ENCODE measurements around the gene OTP.
"Not testable (repeated sequence)": the region's sequence is repeated elsewhere in the genome, so short reads cannot be mapped to it uniquely, and the experiment has no call there.

OTP gene

DNA sequence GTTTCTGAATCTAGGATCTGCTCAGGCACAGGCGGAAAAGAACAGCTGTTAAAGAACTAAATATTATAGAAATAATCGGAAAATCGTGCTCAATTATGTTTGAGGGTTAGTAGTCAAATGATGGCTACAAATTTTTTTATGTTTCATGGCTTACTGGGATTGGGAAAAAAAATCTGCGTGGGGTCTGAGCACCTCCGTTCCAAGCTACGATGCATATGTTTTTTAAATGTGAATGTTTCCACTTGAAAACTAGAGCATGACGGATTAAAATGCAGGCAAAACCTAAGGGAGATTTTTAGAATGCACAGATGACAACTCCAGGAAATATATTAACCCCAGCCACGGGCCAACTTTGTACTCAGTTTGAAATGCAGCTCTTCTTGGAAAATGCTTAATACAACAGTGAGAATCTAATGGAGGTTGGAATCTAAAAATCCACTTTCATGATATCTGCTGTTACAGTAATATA lies 5.3 kb downstream of the OTP start:
- no peak overlapping the region for H3K4me3 Mint-ChIP-seq
- peaks cover 29% of the 10 kb centered on the region for H3K4me1 Mint-ChIP-seq

DNA sequence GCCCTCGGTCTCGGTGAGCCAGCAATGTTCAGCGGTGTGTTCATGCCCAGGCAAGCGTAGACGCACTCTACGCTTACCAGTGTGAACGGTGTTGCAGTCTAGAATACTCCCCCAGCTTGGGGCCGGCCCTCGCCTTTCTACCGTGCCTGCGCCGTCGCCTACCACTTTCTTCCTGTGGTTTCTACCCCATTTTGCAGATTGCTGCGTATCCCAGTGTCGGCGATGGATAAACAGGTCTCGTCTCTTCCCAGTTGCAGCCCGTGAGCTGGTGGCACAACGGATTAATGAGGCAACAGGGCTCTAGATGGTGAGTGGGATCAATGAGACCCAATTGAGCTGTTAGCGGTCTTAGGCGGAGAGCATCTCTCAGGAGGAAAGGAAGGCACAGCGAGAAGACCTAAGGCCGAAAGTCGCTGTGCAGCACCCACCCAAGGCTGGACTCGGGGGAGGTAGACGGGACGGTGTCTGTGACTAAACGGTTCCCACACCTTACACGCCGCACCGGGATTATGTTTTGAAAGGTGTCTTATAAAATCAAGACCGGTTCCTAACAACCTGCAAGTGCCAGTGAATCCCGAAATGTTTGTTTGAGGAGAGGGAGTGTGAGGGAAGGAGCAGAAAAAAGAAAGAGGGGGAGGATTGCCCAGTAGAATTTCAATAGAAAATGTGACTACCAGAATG lies 5.8 kb downstream of the OTP start:
- H3K27ac Mint-ChIP-seq = no peak overlapping the region
- peaks cover 15% of the 10 kb centered on the region for H3K9me3 Mint-ChIP-seq
- peaks cover 26% of the 10 kb centered on the region for H3K4me1 Mint-ChIP-seq
- peaks cover 9% of the 10 kb centered on the region for H3K36me3 Mint-ChIP-seq (ENCODE audit: low read depth)
- H3K4me3 Mint-ChIP-seq = no peak overlapping the region
- peaks cover 81% of the 10 kb centered on the region for H3K27me3 Mint-ChIP-seq
- DNase-seq (no peak), ATAC-seq (no peak)

More for the DNA sequence above, 5.3 kb downstream of the OTP start:
- Mint-ChIP-seq H3K36me3 (ENCODE audit: low read depth) (peaks cover 10% of the 10 kb centered on the region), H3K27me3 (peaks cover 85% of the 10 kb centered on the region), H3K27ac (no peak overlapping the region), H3K9me3 (peaks cover 15% of the 10 kb centered on the region)
- ATAC-seq (no peak), DNase-seq (no peak)

DNA sequence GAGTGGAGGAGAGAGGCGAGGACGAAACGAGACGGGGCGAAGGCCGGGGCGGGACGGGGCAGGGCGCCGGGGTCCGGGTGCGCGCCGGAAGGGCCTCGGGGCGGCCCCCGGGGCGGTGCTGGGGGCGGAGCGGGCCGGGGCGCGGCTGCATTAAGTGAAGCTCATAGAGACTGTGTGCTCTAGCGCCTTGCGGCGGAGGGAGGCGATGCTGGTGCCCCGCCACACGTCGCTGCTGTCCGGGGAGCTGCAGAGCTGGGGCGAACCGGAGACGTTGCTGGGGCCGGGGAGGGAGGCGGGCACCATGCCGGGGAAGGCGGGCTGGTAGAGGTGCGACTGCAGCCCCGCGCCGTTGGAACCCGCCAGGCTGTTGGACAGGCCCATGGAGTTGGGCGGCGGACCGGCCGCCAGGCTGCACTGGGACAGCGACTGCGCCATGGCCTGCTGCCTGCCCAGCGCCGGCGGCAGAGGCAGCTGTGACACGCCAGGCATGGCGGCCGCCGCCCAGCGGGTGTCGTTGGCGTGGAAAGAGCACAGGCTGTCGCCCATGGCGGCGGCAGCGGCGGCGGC lies 8.3 kb downstream of the OTP start:
- Mint-ChIP-seq H3K27me3 (peaks cover 81% of the 10 kb centered on the region), H3K9me3 (peaks cover 22% of the 10 kb centered on the region), H3K36me3 (ENCODE audit: low read depth) (peaks cover 3% of the 10 kb centered on the region), H3K27ac (no peak overlapping the region), H3K4me1 (peaks cover 22% of the 10 kb centered on the region), H3K4me3 (peak overlapping the region; percentile 76)
- peak; percentile 57 for DNase-seq
- peak; percentile 87 for ATAC-seq

DNA sequence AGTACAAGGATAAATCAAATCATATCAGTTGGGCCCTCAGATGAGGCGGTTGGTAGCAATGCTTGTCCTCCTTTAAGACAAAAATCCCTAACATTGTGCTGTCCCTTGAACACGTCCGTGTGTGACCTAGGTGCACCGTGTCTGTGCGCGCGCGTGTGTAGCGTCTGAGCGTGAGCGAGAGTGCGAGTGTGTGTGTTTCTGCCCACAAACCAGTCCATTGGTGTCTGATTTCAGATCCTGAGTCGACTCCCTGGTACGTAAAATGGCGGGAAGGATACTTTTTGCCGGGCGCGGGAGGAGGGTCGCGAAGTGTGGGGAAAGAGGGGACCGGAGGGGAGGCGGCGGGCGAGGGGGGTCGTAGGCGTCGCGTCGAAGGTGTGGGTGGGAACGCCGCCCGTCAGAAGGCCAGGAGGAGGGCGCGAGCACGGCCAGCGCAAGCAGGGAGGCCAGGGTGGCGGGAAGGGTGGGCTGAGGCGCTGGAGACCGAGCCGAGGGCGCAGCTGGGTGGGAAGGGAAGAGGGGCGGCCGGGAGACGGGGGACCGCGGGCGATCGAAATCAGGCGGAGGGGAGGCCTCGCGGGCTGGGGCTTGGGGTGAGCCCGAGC lies 8.9 kb downstream of the OTP start:
- ATAC-seq (peak; percentile 3), DNase-seq (peak; percentile 12)
- Mint-ChIP-seq H3K9me3 (peaks cover 22% of the 10 kb centered on the region), H3K36me3 (ENCODE audit: low read depth) (peaks cover 3% of the 10 kb centered on the region), H3K4me3 (peak overlapping the region; percentile 76), H3K27me3 (peaks cover 82% of the 10 kb centered on the region), H3K4me1 (peaks cover 22% of the 10 kb centered on the region), H3K27ac (no peak overlapping the region)

DNA sequence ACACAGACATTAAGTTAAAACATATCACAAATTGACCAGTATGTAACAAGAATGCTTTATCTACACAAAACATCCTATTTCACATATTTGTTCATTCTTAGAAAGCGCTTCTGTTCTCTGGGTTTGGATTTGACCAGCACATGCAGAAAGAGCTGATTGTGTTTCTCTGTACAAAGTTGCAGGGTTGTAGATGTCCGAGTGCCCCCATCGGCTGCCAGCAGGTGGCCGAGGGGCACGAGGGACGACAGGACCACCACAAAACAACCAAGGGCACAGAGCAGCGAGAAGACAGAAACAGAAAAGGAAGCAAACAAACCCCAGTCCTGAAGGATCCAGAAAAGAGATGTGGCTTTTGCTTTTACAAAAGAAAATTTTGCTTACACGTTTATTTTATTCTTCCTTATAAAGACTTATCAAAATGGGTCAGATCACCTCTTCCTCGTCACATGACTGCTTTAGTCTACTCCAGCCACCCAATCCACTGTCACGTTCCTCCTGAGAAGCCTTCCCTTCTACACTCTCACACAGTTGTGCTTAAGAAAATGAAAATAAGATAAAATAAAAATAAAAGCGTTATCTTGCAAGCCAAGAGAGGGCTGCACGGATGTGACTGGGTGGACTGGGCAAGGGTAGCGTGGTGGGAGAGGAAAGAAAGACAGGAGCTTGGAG lies 9.5 kb downstream of the OTP start:
- DNase-seq (no peak), ATAC-seq (no peak)
- Mint-ChIP-seq H3K27me3 (peaks cover 82% of the 10 kb centered on the region), H3K4me3 (peak overlapping the region; percentile 76), H3K4me1 (peaks cover 22% of the 10 kb centered on the region), H3K36me3 (ENCODE audit: low read depth) (peaks cover 3% of the 10 kb centered on the region), H3K27ac (no peak overlapping the region), H3K9me3 (peaks cover 22% of the 10 kb centered on the region)

DNA sequence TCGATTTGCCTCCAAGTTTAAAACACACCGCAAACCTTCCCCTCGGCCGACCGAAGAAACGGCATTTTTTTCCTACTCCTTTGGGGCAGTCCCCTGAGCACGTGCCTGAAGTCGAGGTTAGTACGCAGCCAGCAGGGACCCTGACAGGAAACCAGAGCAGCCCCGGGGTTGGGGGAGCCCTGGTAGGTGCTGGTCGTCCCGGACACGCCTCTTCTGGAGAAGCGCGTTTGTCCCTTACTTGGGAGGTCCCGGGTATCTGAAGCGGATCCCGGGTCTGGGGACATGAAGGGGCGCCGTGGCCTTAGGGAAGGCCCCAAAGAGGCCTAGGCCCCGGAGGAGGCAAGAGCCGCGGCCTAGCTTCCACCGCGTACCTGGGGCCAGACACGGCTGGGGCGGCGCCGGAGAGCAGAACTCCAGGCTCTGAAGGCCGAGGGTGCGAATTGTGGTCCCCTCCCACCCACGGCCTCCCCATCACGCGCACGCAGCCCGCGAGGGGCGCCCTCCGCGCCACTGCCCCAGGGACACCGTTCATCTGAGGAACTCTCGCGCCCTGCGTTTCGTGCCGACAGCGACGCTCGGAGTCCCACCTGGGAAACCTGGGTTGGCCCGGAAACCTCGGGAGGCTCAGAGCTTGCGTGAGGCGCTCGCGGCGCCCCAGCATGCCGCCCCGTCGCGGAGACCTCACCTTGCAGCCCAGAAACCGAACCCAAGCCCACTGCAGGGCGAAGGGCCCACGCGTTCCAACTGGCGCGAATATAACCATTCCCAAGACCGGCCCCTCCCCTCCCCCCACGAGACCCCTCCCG lies 10.4 kb downstream of the OTP start:
- DNase-seq (no peak), ATAC-seq (no peak)
- Mint-ChIP-seq H3K36me3 (ENCODE audit: low read depth) (peaks cover 3% of the 10 kb centered on the region), H3K27ac (no peak overlapping the region), H3K27me3 (peaks cover 81% of the 10 kb centered on the region), H3K4me1 (peaks cover 22% of the 10 kb centered on the region), H3K9me3 (peaks cover 15% of the 10 kb centered on the region), H3K4me3 (no peak overlapping the region)

DNA sequence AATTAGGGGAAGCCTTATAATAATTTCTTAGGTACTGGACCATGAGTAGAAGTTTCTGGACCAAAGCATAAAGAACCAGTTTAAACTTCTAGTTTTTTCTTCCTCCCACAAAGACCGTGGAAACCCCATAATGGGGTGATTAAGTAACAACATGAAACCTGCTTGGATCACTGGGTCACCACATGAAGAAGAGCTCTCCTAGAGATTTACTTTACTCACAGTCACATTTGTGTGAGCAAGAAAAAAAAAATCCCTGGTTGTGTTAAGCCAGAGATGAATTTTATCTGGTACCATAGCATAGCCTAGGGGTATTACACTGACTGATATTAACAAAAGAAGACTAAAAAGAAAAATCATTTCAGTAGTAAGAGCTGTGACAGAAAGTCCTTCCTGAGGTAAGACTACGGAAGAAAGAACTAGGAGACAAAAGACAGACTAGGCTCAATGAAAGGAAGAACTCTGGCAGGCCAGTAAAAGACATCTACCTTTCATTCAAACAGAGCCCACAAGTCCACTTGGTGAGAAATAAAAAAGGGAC lies 15.2 kb downstream of the OTP start:
- no peaks in the 10 kb centered on the region for H3K4me1 Mint-ChIP-seq
- H3K36me3 Mint-ChIP-seq (ENCODE audit: low read depth) = no peaks in the 10 kb centered on the region
- H3K27me3 Mint-ChIP-seq = peaks cover 65% of the 10 kb centered on the region
- no peak for DNase-seq
- no peak for ATAC-seq
- no peak overlapping the region for H3K27ac Mint-ChIP-seq
- H3K4me3 Mint-ChIP-seq = no peak overlapping the region
- H3K9me3 Mint-ChIP-seq = peaks cover 7% of the 10 kb centered on the region

DNA sequence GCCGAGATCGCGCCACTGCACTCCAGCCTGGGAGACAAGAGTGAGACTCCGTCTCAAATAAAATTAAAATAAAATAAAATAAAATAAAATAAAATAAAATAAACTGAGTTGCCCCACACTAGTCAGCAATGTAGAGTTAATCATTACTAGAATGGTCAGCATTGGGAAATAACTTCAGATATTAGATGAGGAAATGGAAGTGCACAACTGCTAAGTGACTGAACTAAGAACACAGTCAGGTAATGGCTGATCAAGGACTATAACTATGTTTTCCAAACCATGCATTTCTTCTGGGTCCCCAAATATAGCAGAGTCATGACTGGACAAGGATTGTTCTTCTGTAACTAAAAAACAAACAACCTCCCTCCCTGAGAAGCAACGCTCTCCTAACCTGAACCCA lies 17.1 kb downstream of the OTP start:
- H3K27me3 Mint-ChIP-seq = peaks cover 55% of the 10 kb centered on the region

DNA sequence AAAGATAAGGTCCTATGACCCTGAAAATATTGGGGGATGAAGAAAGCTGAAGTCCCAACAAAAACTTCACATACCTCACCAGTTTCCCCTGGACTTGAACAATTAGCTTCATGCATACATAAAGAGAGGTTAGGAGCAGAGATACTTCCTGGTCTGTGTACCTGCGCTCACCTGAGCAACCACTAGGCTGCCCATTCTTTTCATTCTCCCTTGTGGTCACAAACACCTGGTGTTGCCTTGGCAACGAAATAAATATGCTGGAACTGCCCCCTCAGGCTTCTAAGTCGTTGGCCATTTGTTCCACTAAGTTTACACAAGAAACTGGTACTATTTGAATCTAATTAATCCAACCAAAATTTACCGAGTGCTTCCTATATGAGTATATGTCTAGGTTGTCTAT lies 18.1 kb downstream of the OTP start:
- no peak for DNase-seq
- ATAC-seq = no peak
- H3K27ac Mint-ChIP-seq = no peak overlapping the region
- no peak overlapping the region for H3K4me3 Mint-ChIP-seq
- no peaks in the 10 kb centered on the region for H3K36me3 Mint-ChIP-seq (ENCODE audit: low read depth)
- H3K4me1 Mint-ChIP-seq = no peaks in the 10 kb centered on the region
- peaks cover 46% of the 10 kb centered on the region for H3K27me3 Mint-ChIP-seq
- H3K9me3 Mint-ChIP-seq = no peaks in the 10 kb centered on the region

More for the DNA sequence above, 17.1 kb downstream of the OTP start:
- peaks cover 7% of the 10 kb centered on the region for H3K9me3 Mint-ChIP-seq
- no peak overlapping the region for H3K4me3 Mint-ChIP-seq
- DNase-seq (no peak), ATAC-seq (no peak)
- H3K4me1 Mint-ChIP-seq = no peaks in the 10 kb centered on the region
- no peak overlapping the region for H3K27ac Mint-ChIP-seq
- H3K36me3 Mint-ChIP-seq (ENCODE audit: low read depth) = no peaks in the 10 kb centered on the region

DNA sequence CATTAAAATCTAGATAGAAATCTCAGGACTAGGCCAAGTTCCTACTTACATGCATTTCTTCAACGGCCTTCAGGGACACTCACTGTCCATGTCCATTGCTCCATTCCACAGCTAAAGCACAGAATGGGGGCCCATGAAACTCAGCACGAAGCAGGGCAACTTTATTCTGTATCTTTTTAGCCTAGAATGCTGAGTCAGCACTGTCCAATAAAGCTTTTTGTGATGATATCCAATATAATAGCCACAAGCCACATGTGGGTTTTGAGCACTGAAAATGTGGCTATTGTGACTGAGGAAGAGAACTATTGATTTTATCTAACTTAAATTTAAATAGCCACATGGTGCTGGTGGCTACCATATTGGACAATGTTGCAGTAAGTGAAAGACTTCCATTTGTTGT lies 21.6 kb downstream of the OTP start:
- Mint-ChIP-seq H3K27ac (no peak overlapping the region), H3K36me3 (ENCODE audit: low read depth) (no peaks in the 10 kb centered on the region), H3K27me3 (peaks cover 30% of the 10 kb centered on the region), H3K9me3 (no peaks in the 10 kb centered on the region), H3K4me1 (no peaks in the 10 kb centered on the region), H3K4me3 (no peak overlapping the region)
- DNase-seq = no peak
- no peak for ATAC-seq

DNA sequence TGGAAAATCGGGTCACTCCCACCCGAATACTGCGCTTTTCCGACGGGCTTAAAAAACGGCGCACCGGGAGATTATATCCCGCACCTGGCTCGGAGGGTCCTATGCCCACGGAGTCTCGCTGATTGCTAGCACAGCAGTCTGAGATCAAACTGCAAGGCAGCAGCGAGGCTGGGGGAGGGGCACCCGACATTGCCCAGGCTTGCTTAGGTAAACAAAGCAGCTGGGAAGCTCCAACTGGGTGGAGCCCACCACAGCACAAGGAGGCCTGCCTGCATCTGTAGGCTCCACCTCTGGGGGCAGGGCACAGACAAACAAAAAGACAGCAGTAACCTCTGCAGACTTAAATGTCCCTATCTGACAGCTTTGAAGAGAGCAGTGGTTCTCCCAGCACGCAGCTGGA lies 29.6 kb downstream of the OTP start:
- DNase-seq; H3K4me1 Mint-ChIP-seq; H3K9me3 Mint-ChIP-seq; H3K27ac Mint-ChIP-seq; H3K36me3 Mint-ChIP-seq (ENCODE audit: low read depth); H3K4me3 Mint-ChIP-seq; ATAC-seq: not testable (repeated sequence)
- H3K27me3 Mint-ChIP-seq = peaks cover 31% of the 10 kb centered on the region

DNA sequence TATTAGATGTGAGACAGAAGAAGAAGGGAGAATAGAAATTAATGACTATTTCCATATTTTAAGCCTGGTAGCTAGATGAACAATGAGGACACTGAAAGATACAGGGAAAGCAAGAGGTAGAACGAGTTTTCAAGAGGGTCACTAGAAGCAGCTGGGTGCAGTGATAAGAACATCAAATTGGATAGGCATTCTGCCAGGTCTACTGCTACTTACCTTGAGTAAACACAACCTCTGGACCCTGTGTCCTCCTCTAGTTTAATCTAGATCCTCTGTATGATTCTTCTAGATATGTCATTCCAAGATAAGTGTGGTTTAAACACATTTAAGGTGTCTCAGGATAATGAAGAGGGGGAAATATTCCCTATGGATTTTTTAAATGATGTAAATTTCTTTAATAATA lies 31.2 kb downstream of the OTP start:
- H3K36me3 Mint-ChIP-seq (ENCODE audit: low read depth) = no peaks in the 10 kb centered on the region
- H3K27ac Mint-ChIP-seq = no peak overlapping the region
- H3K4me1 Mint-ChIP-seq = no peaks in the 10 kb centered on the region
- peaks cover 41% of the 10 kb centered on the region for H3K27me3 Mint-ChIP-seq
- no peak for ATAC-seq
- no peak overlapping the region for H3K4me3 Mint-ChIP-seq
- H3K9me3 Mint-ChIP-seq = no peaks in the 10 kb centered on the region
- no peak for DNase-seq

DNA sequence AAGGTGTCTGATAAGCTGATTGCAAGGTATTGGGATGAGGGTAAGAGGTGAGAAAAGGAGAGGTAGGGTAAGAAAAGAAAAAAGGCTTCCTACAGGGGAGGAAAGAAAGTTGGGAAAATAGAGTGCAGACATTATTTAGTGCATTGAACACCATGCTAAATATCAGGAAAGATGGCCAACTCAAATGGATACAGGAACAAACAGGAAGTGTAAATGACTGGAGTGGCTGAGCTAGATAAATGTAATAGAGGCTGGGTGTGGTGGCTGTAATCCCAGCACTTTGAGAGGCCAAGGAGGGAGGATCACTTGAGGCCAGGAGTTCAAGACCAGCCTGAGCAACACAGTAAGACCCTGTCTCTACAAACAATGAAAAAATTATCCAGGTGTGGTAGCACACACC lies 32.2 kb downstream of the OTP start:
- DNase-seq = no peak
- ATAC-seq = no peak
- peaks cover 41% of the 10 kb centered on the region for H3K27me3 Mint-ChIP-seq
- no peaks in the 10 kb centered on the region for H3K9me3 Mint-ChIP-seq
- H3K36me3 Mint-ChIP-seq (ENCODE audit: low read depth) = no peaks in the 10 kb centered on the region
- no peak overlapping the region for H3K4me3 Mint-ChIP-seq
- H3K4me1 Mint-ChIP-seq = no peaks in the 10 kb centered on the region
- H3K27ac Mint-ChIP-seq = no peak overlapping the region

DNA sequence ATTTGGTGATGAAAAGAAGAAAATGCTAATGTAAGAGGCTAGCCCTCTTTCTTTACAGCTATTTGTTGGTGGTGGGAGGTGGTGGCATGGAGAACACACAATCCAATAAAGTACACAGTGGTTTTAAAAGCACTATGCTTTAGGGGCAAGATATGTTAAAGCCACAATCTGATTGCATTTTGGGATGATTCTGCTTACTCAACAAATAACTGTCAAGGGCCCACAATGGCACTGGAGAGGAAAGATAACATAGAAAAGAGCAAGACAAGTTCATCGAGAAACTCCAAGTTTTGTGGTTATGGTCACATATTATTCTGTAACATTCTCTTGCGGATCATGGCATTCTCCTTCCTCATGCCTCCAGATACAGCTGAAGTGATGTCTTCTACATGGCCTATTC lies 38.8 kb downstream of the OTP start:
- H3K4me1 Mint-ChIP-seq = no peaks in the 10 kb centered on the region
- H3K27ac Mint-ChIP-seq = no peak overlapping the region
- no peaks in the 10 kb centered on the region for H3K9me3 Mint-ChIP-seq
- peaks cover 27% of the 10 kb centered on the region for H3K27me3 Mint-ChIP-seq
- H3K36me3 Mint-ChIP-seq (ENCODE audit: low read depth) = no peaks in the 10 kb centered on the region
- DNase-seq (no peak), ATAC-seq (no peak)
- H3K4me3 Mint-ChIP-seq = no peak overlapping the region
